Right renal pelvis (tissue), 4 donors: Measurements from ENCODE around the gene CRIP3. TPM values are rescaled to one million over a fixed set of nuclear protein-coding genes. Genes with fewer than 3 reads are reported as not detected.

Experiments used
- DNase-seq, 4 donors: peaks; one replicate each; pipeline ENCODE4 v3.0.0-alpha.2; 2013; ENCODE audit warnings: low read depth in 4 of 4, low spot score in 3 of 4, missing footprints in 1 of 4
- polyA plus RNA-seq, 4 donors: library from polyadenylated mRNA; unstranded; fragments of 120-200 nt; gene quantifications; one replicate each; pipeline ENCODE4 v1.2.1, GENCODE V29; 2013; ENCODE audit not compliant: insufficient read length in 4 of 4

CRIP3 gene
- polyA plus RNA-seq, 4 donors = 2.2 to 3.9 (median 3.7) TPM

- DNase-seq = no peak
Measured at GRCh38 chr6:43290905-43291355, 17.7 kb downstream of the CRIP3 start.

GRCh38 chr6:43290339-43290904 is 18.2 kb downstream of the CRIP3 start:
- no peak for DNase-seq

GRCh38 chr6:43287717-43288679 is 20.6 kb downstream of the CRIP3 start:
- DNase-seq = no peak

- no peak for DNase-seq
Measured at GRCh38 chr6:43286980-43287716, 21.5 kb downstream of the CRIP3 start.

GRCh38 chr6:43286456-43286979 is 22.1 kb downstream of the CRIP3 start:
- DNase-seq = no peak

GRCh38 chr6:43285832-43286231 is 22.8 kb downstream of the CRIP3 start:
- no peak for DNase-seq

DNA sequence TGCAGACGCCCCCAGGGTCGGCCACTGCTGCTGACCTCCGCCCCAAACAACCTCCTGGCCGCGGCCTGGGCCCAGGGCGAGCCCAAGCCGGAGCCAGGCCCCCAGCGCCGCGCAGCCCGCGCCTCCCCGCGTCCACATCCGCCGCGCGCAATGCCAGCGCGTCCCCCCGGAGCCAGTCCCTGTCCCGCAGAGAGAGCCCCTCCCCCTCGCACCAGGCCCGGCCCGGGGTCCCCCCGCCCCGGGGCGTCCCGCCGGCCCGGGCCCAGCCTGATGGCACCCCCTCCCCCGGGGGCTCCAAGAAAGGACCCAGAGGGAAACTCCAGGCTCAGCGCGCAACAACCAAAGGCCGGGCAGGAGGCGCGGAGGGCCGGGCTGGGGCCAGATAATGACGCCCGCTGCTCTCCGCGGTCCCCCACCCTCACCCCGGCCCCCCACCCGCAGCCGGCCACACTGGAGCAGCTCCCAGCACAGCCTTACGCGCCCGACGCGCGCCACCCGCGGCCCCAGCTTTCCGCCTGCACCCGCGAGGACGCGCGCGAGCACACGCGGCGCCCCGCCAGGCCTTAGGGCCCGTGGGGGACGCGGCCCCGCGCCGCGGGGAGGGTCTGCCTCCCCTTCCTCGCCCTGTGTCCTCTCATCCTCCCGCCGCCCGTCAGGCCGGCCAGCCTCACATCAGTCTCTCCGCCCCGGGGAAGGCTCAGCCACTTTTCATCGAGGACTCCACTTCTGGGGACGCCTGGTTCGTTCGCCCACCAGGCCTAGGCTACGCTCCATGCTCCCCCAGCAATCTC is 23.4 kb downstream of the CRIP3 start:
- DNase-seq = no peak

DNA sequence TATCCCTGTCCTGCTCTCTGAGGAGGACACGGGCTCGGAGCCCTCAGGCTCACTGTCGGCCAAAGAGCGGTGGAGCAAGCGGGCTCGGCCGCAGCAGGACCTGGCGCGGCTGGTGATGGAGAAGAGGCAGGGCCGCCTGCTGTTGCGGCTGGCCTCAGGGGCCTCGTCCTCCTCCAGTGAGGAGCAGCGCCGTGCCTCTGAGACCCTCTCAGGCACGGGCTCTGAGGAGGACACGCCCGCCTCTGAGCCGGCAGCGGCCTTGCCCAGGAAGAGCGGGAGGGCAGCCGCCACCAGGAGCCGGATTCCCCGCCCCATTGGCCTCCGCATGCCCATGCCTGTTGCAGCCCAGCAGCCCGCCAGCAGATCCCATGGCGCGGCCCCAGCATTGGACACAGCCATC is 24.7 kb downstream of the CRIP3 start:
- DNase-seq = no peak

DNA sequence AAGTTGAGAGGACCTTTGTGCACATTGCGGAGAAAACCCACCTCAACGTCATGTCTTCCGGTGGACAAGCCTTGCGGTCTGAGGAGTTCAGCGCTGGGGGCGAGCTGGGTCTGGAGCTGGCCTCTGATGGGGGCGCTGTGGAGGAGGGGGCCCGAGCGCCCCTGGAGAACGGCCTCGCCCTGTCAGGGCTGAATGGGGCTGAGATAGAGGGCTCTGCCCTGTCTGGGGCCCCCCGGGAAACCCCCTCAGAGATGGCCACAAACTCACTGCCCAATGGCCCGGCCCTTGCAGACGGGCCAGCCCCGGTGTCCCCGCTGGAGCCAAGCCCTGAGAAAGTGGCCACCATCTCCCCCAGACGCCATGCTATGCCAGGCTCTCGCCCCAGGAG is 25.1 kb downstream of the CRIP3 start:
- no peak for DNase-seq

- DNase-seq = no peak
Measured at GRCh38 chr6:43282636-43283513, 25.8 kb downstream of the CRIP3 start.

GRCh38 chr6:43282060-43282459 is 26.6 kb downstream of the CRIP3 start:
- DNase-seq = no peak

GRCh38 chr6:43280234-43280633 is 28.4 kb downstream of the CRIP3 start:
- DNase-seq = no peak

DNA sequence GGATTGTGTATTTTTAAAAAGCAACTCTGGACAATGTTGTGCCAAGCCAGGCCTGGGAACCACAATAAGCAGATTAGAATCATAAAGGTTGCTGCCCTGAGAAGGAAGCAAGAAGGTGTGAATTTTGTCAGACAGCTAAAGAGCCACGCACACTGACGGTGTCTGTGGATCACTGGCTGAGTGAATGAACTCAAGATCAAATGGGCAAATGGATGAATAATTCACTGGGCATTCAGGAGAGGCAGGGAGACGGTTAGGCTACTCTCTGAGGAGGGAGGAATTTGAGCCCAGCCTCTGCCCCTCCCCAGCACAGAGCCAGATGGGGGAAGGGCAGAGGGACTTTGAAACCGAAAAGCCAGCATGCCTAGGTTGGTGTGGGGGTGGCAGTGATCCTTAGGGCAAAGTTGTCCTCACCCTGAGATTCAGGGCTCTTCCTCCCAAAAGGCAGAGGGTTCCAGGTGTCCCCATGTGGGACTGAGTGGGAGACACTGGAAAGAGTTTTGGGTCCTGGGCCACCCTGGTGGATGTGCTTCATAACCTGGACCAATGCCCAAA is 30.0 kb downstream of the CRIP3 start:
- DNase-seq = no peak

GRCh38 chr6:43277643-43278523 is 30.7 kb downstream of the CRIP3 start:
- DNase-seq = no peak

GRCh38 chr6:43277306-43277642 is 31.4 kb downstream of the CRIP3 start:
- DNase-seq = no peak

GRCh38 chr6:43276577-43277305 is 31.9 kb downstream of the CRIP3 start:
- no peak for DNase-seq

- no peak for DNase-seq
Measured at GRCh38 chr6:43275801-43276576, 32.6 kb downstream of the CRIP3 start.
